C4-2B (cell line): ENCODE data around the gene NSMF.

ENCODE experiments used
- H3K27ac ChIP-seq: fragments of 450-650 bp; 2 replicates; pipeline ENCODE4 v1.5.1; 2017
- CTCF ChIP-seq: fragments of 450-650 bp; conservative IDR thresholded peaks from 2 replicates; pipeline ENCODE4 v1.5.1; 2017; ENCODE audit warnings: mild to moderate bottlenecking
- ZFX ChIP-seq: fragments of 450-650 bp; IDR thresholded peaks from 2 replicates; pipeline ENCODE4 v1.6.1; 2017

The NSMF gene

GRCh38 chr9:137494550-137495351 is 35.6 kb upstream of the NSMF start:
- H3K27ac ChIP-seq, result no peak overlapping the region
- TF ChIP-seq ZFX (no peak), CTCF (no peak)

DNA sequence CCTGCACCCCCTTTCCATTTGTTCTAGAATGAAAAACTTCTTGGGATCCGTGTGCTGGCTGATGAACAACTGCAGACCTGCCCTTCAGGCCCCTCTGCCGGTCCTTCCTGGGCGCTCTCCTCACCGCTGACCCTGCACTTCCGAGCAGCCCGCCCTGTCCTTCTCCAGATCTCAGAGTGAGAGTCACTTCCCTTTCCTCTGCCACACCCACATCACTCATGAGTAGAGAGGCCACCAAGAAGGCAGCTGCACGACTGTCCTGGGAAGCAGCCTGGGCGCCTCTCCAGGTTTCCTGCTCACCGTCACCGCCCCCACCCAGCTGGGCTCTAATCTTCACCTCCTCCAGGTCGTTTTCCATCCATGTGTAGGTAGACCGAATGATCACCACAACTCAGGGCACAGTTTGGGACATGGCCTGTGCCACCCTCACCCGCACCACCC is 35.0 kb upstream of the NSMF start:
- no peak overlapping the region for H3K27ac ChIP-seq

GRCh38 chr9:137493364-137494103 is 34.4 kb upstream of the NSMF start:
- H3K27ac ChIP-seq, result no peak overlapping the region
- no peak for TF ChIP-seq CTCF
- no peak for TF ChIP-seq ZFX

More for the DNA sequence above, 35.0 kb upstream of the NSMF start:
- TF ChIP-seq CTCF (no peak), ZFX (no peak)

GRCh38 chr9:137492464-137493363 is 33.6 kb upstream of the NSMF start:
- TF ChIP-seq ZFX (no peak), CTCF (no peak)
- no peak overlapping the region for H3K27ac ChIP-seq

DNA sequence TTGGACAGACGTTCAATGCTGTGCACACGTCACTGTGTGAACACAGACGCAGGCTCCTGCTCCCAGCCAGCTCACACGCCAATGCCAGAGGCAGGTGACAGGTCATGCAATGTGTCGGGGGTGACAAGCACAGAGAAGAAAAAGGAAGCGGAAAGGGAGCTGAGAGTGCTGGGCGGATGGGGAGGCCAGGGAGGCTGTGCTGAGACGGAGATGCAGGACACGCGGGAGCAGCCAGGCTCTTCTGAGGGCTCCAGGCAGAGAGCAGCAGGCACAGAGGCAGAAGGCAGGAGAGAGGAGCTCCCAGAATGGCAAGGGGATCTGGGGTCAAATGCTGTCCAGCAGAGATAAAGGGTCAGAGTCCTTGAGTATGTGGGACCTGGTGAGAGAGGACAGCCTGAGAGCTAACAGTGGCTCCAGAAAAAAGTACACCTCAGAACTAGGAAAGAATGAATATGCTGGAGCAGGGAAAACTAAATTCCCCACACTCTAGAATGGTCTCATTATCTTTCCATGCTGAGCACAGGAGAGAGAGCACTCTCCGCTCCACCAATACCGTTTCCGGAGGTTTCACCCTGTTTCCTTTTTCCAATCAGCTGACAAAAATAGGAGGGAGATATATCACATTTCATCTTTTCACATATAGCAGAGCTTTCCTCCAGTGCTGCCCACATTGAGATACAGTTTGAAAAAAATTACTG is 32.8 kb upstream of the NSMF start:
- no peak overlapping the region for H3K27ac ChIP-seq
- TF ChIP-seq ZFX, result no peak
- TF ChIP-seq CTCF, result no peak

- TF ChIP-seq ZFX (no peak), CTCF (no peak)
- H3K27ac ChIP-seq, result no peak overlapping the region
Observed at GRCh38 chr9:137490532-137491186, 31.5 kb upstream of the NSMF start.
